PFSK-1 (cell line): Measurements from ENCODE around the gene GALNT14.

Experiments used
- FOXP2 ChIP-seq: optimal IDR thresholded peaks from 2 replicates; pipeline ENCODE3; 2011; ENCODE audit warnings: borderline replicate concordance, control low read depth, inconsistent platforms; ENCODE audit not compliant: insufficient read depth; ENCODE audit errors: extremely low read length, extremely low read depth
- POLR2AphosphoS5 ChIP-seq: IDR thresholded peaks from 2 replicates; pipeline ENCODE4 v1.6.1; 2012; ENCODE audit warnings: low read depth, mild to moderate bottlenecking, control low read depth, low read length, moderate library complexity
- REST ChIP-seq, 2 experiments: IDR thresholded peaks; 2 replicates each; pipeline versions ENCODE4 v1.6.1 to v1.8.0; 2011 to 2012; ENCODE audit warnings: low read depth in 2 of 2, low read length in 2 of 2, control low read depth in 1 of 2, inconsistent platforms in 1 of 2, mild to moderate bottlenecking in 1 of 2, moderate library complexity in 1 of 2; ENCODE audit not compliant: insufficient read depth in 1 of 2
- SIN3A ChIP-seq: IDR thresholded peaks from 2 replicates; pipeline ENCODE4 v1.6.1; 2012; ENCODE audit warnings: mild to moderate bottlenecking, low read length, moderate library complexity, borderline replicate concordance; ENCODE audit not compliant: insufficient read depth
- TAF1 ChIP-seq: IDR thresholded peaks from 2 replicates; pipeline ENCODE4 v1.6.1; 2012; ENCODE audit warnings: low read length, control low read depth, borderline replicate concordance; ENCODE audit not compliant: insufficient read depth

GALNT14 gene

GRCh38 chr2:30965022-30965531 is 173.2 kb downstream of the GALNT14 start:
- TF ChIP-seq TAF1 (no peak), SIN3A (no peak), FOXP2 (no peak), POLR2AphosphoS5 (no peak), REST (IDR thresholded peaks at IDR 0.05; ENCODE audit: insufficient read depth in 1 of 2, low read depth in 2 of 2, low read length in 2 of 2) (no peak)

GRCh38 chr2:30964334-30965005 is 173.8 kb downstream of the GALNT14 start:
- TF ChIP-seq FOXP2, result no peak
- TF ChIP-seq REST (IDR thresholded peaks at IDR 0.05; ENCODE audit: insufficient read depth in 1 of 2, low read depth in 2 of 2, low read length in 2 of 2), result no peak
- TF ChIP-seq POLR2AphosphoS5, result no peak
- TF ChIP-seq TAF1, result no peak
- TF ChIP-seq SIN3A, result no peak

- TF ChIP-seq FOXP2 (no peak), SIN3A (no peak), TAF1 (no peak), REST (IDR thresholded peaks at IDR 0.05; ENCODE audit: insufficient read depth in 1 of 2, low read depth in 2 of 2, low read length in 2 of 2) (no peak), POLR2AphosphoS5 (no peak)
These were observed 175.1 kb downstream of the GALNT14 start for GRCh38 chr2:30963184-30963583.

- no peak for TF ChIP-seq REST (IDR thresholded peaks at IDR 0.05; ENCODE audit: insufficient read depth in 1 of 2, low read depth in 2 of 2, low read length in 2 of 2)
- TF ChIP-seq POLR2AphosphoS5, result no peak
- no peak for TF ChIP-seq SIN3A
- no peak for TF ChIP-seq FOXP2
- no peak for TF ChIP-seq TAF1
These were observed 178.0 kb downstream of the GALNT14 start for GRCh38 chr2:30960213-30960612.

GRCh38 chr2:30959653-30960052 is 178.6 kb downstream of the GALNT14 start:
- no peak for TF ChIP-seq SIN3A
- no peak for TF ChIP-seq POLR2AphosphoS5
- no peak for TF ChIP-seq TAF1
- no peak for TF ChIP-seq FOXP2
- TF ChIP-seq REST (IDR thresholded peaks at IDR 0.05; ENCODE audit: insufficient read depth in 1 of 2, low read depth in 2 of 2, low read length in 2 of 2), result no peak
